ENCODE data around the gene MYO1C.

Gene MYO1C

DNA sequence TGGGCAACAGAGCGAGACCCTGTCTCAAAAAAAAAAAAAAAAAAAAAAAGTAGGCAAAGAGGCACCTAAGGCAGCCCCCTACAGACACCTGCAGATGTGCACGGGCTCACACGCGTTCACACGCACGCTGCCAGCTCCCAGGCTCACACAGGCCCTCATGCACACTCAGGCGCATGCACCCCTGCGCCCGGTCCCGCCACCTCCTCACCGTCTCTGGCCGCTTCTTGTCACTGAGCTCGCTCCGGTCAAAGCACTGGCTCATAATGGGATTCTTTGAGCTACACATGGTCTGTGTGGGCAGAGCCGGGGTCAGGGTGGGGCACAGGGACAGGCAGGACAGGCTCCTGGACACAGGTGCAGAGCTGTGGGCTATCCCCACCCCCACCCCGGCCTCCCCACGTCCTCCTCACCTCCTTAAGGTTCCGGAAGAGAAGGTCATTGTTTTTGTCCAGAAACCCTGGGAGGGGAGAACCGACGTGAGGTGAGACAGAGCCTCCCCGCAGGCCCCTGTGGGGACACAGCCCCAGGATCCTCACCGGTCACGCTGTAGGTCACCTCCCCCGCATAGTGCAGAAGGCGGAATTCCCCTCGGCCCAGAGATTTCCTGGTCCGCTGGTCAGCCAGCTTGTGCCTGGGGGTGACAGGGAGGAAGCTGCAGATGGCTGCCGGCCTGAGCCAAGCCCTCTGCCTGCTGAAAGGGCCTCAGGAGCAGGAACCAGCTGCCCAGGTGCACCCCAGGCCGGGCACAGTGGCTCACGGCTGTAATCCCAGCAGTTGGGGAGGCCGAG lies 17.9 kb downstream of the MYO1C start:
- no peak overlapping the region for H3K4me2 ChIP-seq (ENCODE audit: low read length)
- no peak overlapping the region for H3K9ac ChIP-seq
- H3K9me3 ChIP-seq (ENCODE audit: control insufficient read depth, low read length): no peaks in the 10 kb centered on the region
- no peaks in the 10 kb centered on the region for H3K36me3 ChIP-seq (ENCODE audit: control insufficient read depth, insufficient read depth, low read length)
- H3K4me1 ChIP-seq: no peaks in the 10 kb centered on the region
- H3K79me2 ChIP-seq: no peaks in the 10 kb centered on the region
- H3K4me3 ChIP-seq (ENCODE audit: low read depth, low read length): no peak overlapping the region
- no peak overlapping the region for H2AFZ ChIP-seq
- no peak overlapping the region for H3K27ac ChIP-seq
- TF ChIP-seq CTCF (IDR thresholded peaks at IDR 0.05): no peak
- H3K27me3 ChIP-seq (ENCODE audit: control insufficient read depth, insufficient read depth, low read length): no peaks in the 10 kb centered on the region

- no peaks in the 10 kb centered on the region for H3K27me3 ChIP-seq (ENCODE audit: control insufficient read depth, insufficient read depth, low read length)
- H3K9ac ChIP-seq: no peak overlapping the region
- no peak for TF ChIP-seq CTCF (IDR thresholded peaks at IDR 0.05)
- no peak overlapping the region for H3K4me3 ChIP-seq (ENCODE audit: low read depth, low read length)
- H3K4me2 ChIP-seq (ENCODE audit: low read length): no peak overlapping the region
- no peaks in the 10 kb centered on the region for H3K4me1 ChIP-seq
- H3K36me3 ChIP-seq (ENCODE audit: control insufficient read depth, insufficient read depth, low read length): no peaks in the 10 kb centered on the region
- H3K27ac ChIP-seq: no peak overlapping the region
- H2AFZ ChIP-seq: no peak overlapping the region
- no peaks in the 10 kb centered on the region for H3K9me3 ChIP-seq (ENCODE audit: control insufficient read depth, low read length)
- no peaks in the 10 kb centered on the region for H3K79me2 ChIP-seq
Measured at GRCh38 chr17:1473841-1474240, 18.6 kb downstream of the MYO1C start.

DNA sequence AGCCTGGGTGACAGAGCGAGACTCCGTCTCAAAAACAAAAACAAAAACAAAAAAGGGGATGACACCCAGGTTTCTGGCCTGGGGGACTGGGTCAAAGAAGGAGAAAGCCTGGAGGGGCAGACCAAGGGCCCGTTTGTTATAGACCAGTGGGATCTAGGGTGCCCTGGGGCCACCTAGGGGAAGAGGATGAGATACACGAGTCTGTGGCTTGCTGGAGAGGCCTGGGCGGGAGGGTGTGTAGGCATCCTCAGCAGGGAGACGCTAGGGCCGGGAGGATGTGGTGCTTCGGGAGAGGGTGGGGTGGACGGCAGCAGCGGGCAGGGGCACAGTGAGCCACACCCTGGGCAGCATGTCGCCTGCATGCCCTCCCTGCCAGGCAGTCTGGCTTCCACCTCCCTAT lies 19.3 kb downstream of the MYO1C start:
- no peak overlapping the region for H3K9ac ChIP-seq
- no peak overlapping the region for H3K4me2 ChIP-seq (ENCODE audit: low read length)
- no peaks in the 10 kb centered on the region for H3K36me3 ChIP-seq (ENCODE audit: control insufficient read depth, insufficient read depth, low read length)
- H3K4me3 ChIP-seq (ENCODE audit: low read depth, low read length): no peak overlapping the region
- no peaks in the 10 kb centered on the region for H3K79me2 ChIP-seq
- no peak overlapping the region for H2AFZ ChIP-seq
- no peaks in the 10 kb centered on the region for H3K27me3 ChIP-seq (ENCODE audit: control insufficient read depth, insufficient read depth, low read length)
- H3K9me3 ChIP-seq (ENCODE audit: control insufficient read depth, low read length): no peaks in the 10 kb centered on the region
- no peaks in the 10 kb centered on the region for H3K4me1 ChIP-seq
- H3K27ac ChIP-seq: no peak overlapping the region
- TF ChIP-seq CTCF (IDR thresholded peaks at IDR 0.05): no peak

DNA sequence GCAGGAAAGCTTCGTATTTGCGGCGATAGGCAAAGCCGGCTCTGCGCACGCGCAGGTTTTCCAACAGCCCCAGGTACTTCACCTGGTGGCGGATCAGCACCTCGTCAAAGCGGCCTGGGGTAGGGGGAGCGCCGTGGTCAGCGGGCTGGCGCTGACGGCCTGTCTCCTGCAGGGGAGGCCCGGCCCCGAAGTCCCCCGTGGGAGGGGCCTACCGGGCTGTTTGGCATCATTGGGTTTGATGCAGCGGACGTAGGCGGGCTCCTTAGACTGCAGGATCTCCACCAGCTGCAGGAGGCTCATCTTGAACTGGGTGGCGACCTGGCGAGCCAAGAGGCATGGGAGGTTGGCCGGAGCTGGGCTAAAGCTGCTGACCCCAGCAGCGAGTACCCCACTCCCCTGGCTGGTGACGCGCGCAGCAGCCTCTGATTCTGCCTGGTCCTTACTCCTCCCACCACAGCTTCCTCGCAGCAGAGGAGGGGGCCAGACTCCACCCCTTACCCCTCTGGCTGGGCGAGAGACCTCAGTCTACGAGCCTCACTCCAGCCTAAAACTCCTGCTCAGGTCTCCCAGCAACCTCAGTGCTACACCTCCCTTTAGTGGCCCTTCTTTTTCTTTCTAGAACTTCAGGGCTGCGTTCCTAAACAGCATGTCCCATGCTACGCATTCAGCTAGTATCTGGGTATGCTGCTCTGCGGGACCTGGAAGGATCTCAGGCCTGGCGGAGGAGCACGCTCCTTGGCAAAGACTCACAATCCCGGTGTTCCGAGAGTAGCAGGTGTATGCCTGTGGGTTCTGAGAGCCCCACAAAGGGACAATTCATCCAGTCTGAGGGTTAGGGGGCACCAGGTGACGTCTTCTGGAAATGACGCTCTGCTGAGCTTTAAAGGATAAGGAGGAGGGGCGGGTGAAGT lies 20.3 kb downstream of the MYO1C start:
- Histone ChIP-seq H3K36me3 (ENCODE audit: control insufficient read depth, insufficient read depth, low read length) (no peaks in the 10 kb centered on the region), H3K9ac (no peak overlapping the region), H2AFZ (no peak overlapping the region), H3K27me3 (ENCODE audit: control insufficient read depth, insufficient read depth, low read length) (no peaks in the 10 kb centered on the region), H3K27ac (no peak overlapping the region), H3K79me2 (no peaks in the 10 kb centered on the region), H3K4me2 (ENCODE audit: low read length) (no peak overlapping the region), H3K9me3 (ENCODE audit: control insufficient read depth, low read length) (no peaks in the 10 kb centered on the region), H3K4me3 (ENCODE audit: low read depth, low read length) (no peak overlapping the region), H3K4me1 (no peaks in the 10 kb centered on the region)
- no peak for TF ChIP-seq CTCF (IDR thresholded peaks at IDR 0.05)

Measured in parathyroid adenoma (tissue), 2 donors.